Measurements from ENCODE around the gene C5orf47. TPM values are rescaled to one million over a fixed set of nuclear protein-coding genes. Genes with fewer than 3 reads are reported as not detected.

The C5orf47 gene
- total and polyA plus RNA-seq, 10 of the 15 experiments (the other 5 are each of a cell fraction or from before 2014, with no cell fraction given): 0.04 TPM; not detected in 9

GRCh38 chr5:173944511-173944910, 44.5 kb upstream of the C5orf47 start:
- Histone ChIP-seq H3K4me3 (no peak overlapping the region), H3K27me3 (replicated peaks in 1 of 2; ENCODE audit: control insufficient read depth in 2 of 2, insufficient read depth in 2 of 2, low read length in 1 of 2) (no peaks in the 10 kb centered on the region), H3K9ac (ENCODE audit: control insufficient read depth, insufficient read depth, low read length) (no peak overlapping the region), H3K4me1 (ENCODE audit: control insufficient read depth, insufficient read depth, low read length) (no peaks in the 10 kb centered on the region), H3K9me3 (replicated peaks; ENCODE audit: control insufficient read depth, insufficient read depth, low read length) (no peaks in the 10 kb centered on the region), H3K79me2 (ENCODE audit: control insufficient read depth, insufficient read depth, low read length) (no peaks in the 10 kb centered on the region; the same call in 1 of the 2 replicates), H3K36me3 (ENCODE audit: control insufficient read depth in 2 of 2, insufficient read depth in 2 of 2, low read length in 1 of 2) (peaks cover 7 to 15% of the 10 kb centered on the region in 2 experiments), H2AFZ (ENCODE audit: control insufficient read depth, low read depth, low read length) (no peak overlapping the region), H3K27ac (ENCODE audit: control insufficient read depth, insufficient read depth) (no peak overlapping the region), H4K20me1 (ENCODE audit: control insufficient read depth, insufficient read depth) (no peaks in the 10 kb centered on the region), H3K4me2 (ENCODE audit: control insufficient read depth, insufficient read depth) (no peak overlapping the region)
- intact Hi-C loops (cut with micrococcal nuclease; ENCODE audit: unreplicated experiment): no loop called here
- WGBS (ENCODE audit: insufficient coverage, insufficient replicate concordance, low lambda C conversion rate, missing lambda C conversion rate): 50% methylated on average over 2 of the region's 2 CpGs
- CTCF ChIA-PET: interaction anchor here (1.0 to 3.1 kb wide), 6 partner anchors 19 to 329 kb away, joined by 3 to 24 read pairs (median 7); partner anchors contain the start of gene BOD1
- no peak for DNase-seq (ENCODE audit: low read depth, low spot score)
- SMC1A ChIA-PET (ENCODE audit: uncharacterized antibody, unreplicated experiment): interaction anchor here (1.1 to 4.4 kb wide), 6 partner anchors 15 to 318 kb away, joined by 3 to 28 read pairs (median 6); no protein-coding TSS in a partner anchor
- POLR2A ChIA-PET: interaction anchor here (0.7 to 1.0 kb wide), 2 partner anchors 9 to 319 kb away, joined by 3 to 4 read pairs; no protein-coding TSS in a partner anchor
- no peak for FAIRE-seq
- no TSS peak for BruUV-seq (replicated peaks)
- no peak for ATAC-seq
- TF ChIP-seq SIX5 (IDR thresholded peaks at IDR 0.05; ENCODE audit: low read depth, low read length, severe bottlenecking) (no peak), GATAD2B (conservative IDR thresholded peaks at IDR 0.05; ENCODE audit: low read depth) (no peak)
- in situ Hi-C loops (cut with MboI): no loop called here
- RAD21 ChIA-PET (ENCODE audit: unreplicated experiment): interaction anchor here (0.6 kb wide), 1 partner anchor 308 kb away, joined by 5 read pairs; no protein-coding TSS in a partner anchor

GRCh38 chr5:173945160-173945559, 43.8 kb upstream of the C5orf47 start:
- BruUV-seq (replicated peaks): no TSS peak
- intact Hi-C loops (cut with micrococcal nuclease; ENCODE audit: unreplicated experiment): no loop called here
- POLR2A ChIA-PET: interaction anchor here (0.7 kb wide), 1 partner anchor 10 kb away, joined by 3 read pairs; no protein-coding TSS in a partner anchor
- SMC1A ChIA-PET (ENCODE audit: uncharacterized antibody, unreplicated experiment): interaction anchor here (2.2 to 4.4 kb wide), 2 partner anchors 19 to 20 kb away, joined by 6 to 28 read pairs; no protein-coding TSS in a partner anchor
- DNase-seq (ENCODE audit: low read depth, low spot score) (no peak), FAIRE-seq (no peak), ATAC-seq (no peak)
- no peak overlapping the region for H2AFZ ChIP-seq (ENCODE audit: control insufficient read depth, low read depth, low read length)
- H3K4me3 ChIP-seq: no peak overlapping the region
- no peaks in the 10 kb centered on the region for H3K27me3 ChIP-seq (replicated peaks in 1 of 2; ENCODE audit: control insufficient read depth in 2 of 2, insufficient read depth in 2 of 2, low read length in 1 of 2)
- 95% methylated on average over 2 of the region's 2 CpGs for WGBS (ENCODE audit: insufficient coverage, insufficient replicate concordance, low lambda C conversion rate, missing lambda C conversion rate)
- H3K27ac ChIP-seq (ENCODE audit: control insufficient read depth, insufficient read depth): no peak overlapping the region
- no peak overlapping the region for H3K9ac ChIP-seq (ENCODE audit: control insufficient read depth, insufficient read depth, low read length)
- H4K20me1 ChIP-seq (ENCODE audit: control insufficient read depth, insufficient read depth): no peaks in the 10 kb centered on the region
- CTCF ChIA-PET: interaction anchor here (0.6 to 3.1 kb wide), 3 partner anchors 16 to 26 kb away, joined by 3 to 24 read pairs (median 4); no protein-coding TSS in a partner anchor
- no peaks in the 10 kb centered on the region for H3K9me3 ChIP-seq (replicated peaks; ENCODE audit: control insufficient read depth, insufficient read depth, low read length)
- H3K36me3 ChIP-seq (ENCODE audit: control insufficient read depth in 2 of 2, insufficient read depth in 2 of 2, low read length in 1 of 2): peaks cover 7 to 20% of the 10 kb centered on the region in 2 experiments
- H3K4me1 ChIP-seq (ENCODE audit: control insufficient read depth, insufficient read depth, low read length): no peaks in the 10 kb centered on the region
- in situ Hi-C loops (cut with MboI): no loop called here
- RAD21 ChIA-PET (ENCODE audit: unreplicated experiment): no interaction called here
- H3K4me2 ChIP-seq (ENCODE audit: control insufficient read depth, insufficient read depth): no peak overlapping the region
- no peaks in the 10 kb centered on the region for H3K79me2 ChIP-seq (ENCODE audit: control insufficient read depth, insufficient read depth, low read length)
- TF ChIP-seq NFXL1 (IDR thresholded peaks at IDR 0.05; ENCODE audit: borderline replicate concordance) (no peak), BCL11A (IDR thresholded peaks at IDR 0.05; ENCODE audit: low read depth, low read length) (no peak), CBX5 (IDR thresholded peaks at IDR 0.05; ENCODE audit: low read depth) (no peak), TARDBP (IDR thresholded peaks at IDR 0.05; ENCODE audit: borderline replicate concordance) (no peak), ZNF384 (IDR thresholded peaks at IDR 0.05; ENCODE audit: borderline replicate concordance, low read depth, low read length) (no peak), STAT1 (conservative IDR thresholded peaks at IDR 0.05) (no peak), HDAC6 (IDR thresholded peaks at IDR 0.05; ENCODE audit: unreplicated experiment) (no peak), KAT2A (conservative IDR thresholded peaks at IDR 0.05; ENCODE audit: control insufficient read depth, low read depth, low read length) (no peak), PKNOX1 (IDR thresholded peaks at IDR 0.05) (no peak), ZNF207 (IDR thresholded peaks at IDR 0.05; ENCODE audit: borderline replicate concordance) (no peak), CREM (IDR thresholded peaks at IDR 0.05; ENCODE audit: low read depth) (no peak), MXI1 (IDR thresholded peaks at IDR 0.05; ENCODE audit: low read depth, low read length) (no peak), POLR2AphosphoS2 (IDR thresholded peaks at IDR 0.05; ENCODE audit: low read depth, low read length) (no peak), CTCF (IDR thresholded peaks at IDR 0.05 in 2 of 3, conservative IDR thresholded peaks at IDR 0.05 in 1 of 3; ENCODE audit: control insufficient read depth in 2 of 3, extremely low read depth in 1 of 3, insufficient read depth in 1 of 3, low read depth in 3 of 3, low read length in 3 of 3) (no peak)

All from GM12878 (cell line).